Bronchial epithelial cell (primary cell): ENCODE results near the gene PIMREG. TPM values are rescaled to one million over a fixed set of nuclear protein-coding genes. Genes with fewer than 3 reads are reported as not detected.
A peak's percentile ranks its signal among the peaks of the same experiment; 100 is the strongest.

Source experiments
- DNase-seq: peaks from one replicate; pipeline ENCODE4 v3.0.0-alpha.2; 2010; ENCODE audit warnings: low read depth
- FAIRE-seq: peaks from 2 replicates; lab custom pipeline; 2011; peaks lifted over from hg19 to GRCh38; lab: Jason Lieb, UNC
- H3K27me3 ChIP-seq: 2 replicates; pipeline ENCODE4 v1.5.1; 2011; ENCODE audit warnings: low read length; ENCODE audit not compliant: control insufficient read depth, insufficient read depth
- H3K36me3 ChIP-seq: 2 replicates; pipeline ENCODE4 v1.5.1; 2011; ENCODE audit warnings: low read length; ENCODE audit not compliant: control insufficient read depth, insufficient read depth
- H3K4me3 ChIP-seq: 2 replicates; pipeline ENCODE4 v1.5.1; 2011; ENCODE audit warnings: mild to moderate bottlenecking, low read depth, low read length, control low read depth
- CTCF ChIP-seq: IDR thresholded peaks from 2 replicates; pipeline ENCODE4 v1.5.1; 2011; ENCODE audit warnings: mild to moderate bottlenecking, moderate library complexity, low read length, control low read depth, inconsistent platforms; ENCODE audit not compliant: insufficient read depth, severe bottlenecking
- total RNA-seq: library from RNA; depleted of rRNA; stranded (reverse); fragments of >200 nt; gene quantifications from 2 replicates; pipeline ENCODE4 v1.2.1, GENCODE V29; 2014

The PIMREG gene
- total RNA-seq, 1 donor from 2014 or later, result 0.26 TPM

GRCh38 chr17:6430769-6431168 lies 13.5 kb upstream of the PIMREG start:
- Histone ChIP-seq H3K27me3 (no peaks in the 10 kb centered on the region), H3K4me3 (no peak overlapping the region), H3K36me3 (no peaks in the 10 kb centered on the region)
- no peak for FAIRE-seq
- TF ChIP-seq CTCF, result peak; percentile 27
- DNase-seq, result no peak

- no peak for FAIRE-seq
- no peak for TF ChIP-seq CTCF
- H3K27me3 ChIP-seq, result peaks cover 3% of the 10 kb centered on the region
- no peak within 1 kb of the TSS for H3K4me3 ChIP-seq
- no peak for DNase-seq
- no peaks in the 10 kb centered on the region for H3K36me3 ChIP-seq
Observed at GRCh38 chr17:6435051-6435450, 9.2 kb upstream of the PIMREG start, which contains the start of gene AIPL1. AIPL1 (minus strand) TSS chr17:6435121; CDS start chr17:6435104, 17 bp downstream.

- DNase-seq (peak; percentile 52), FAIRE-seq (no peak)
- TF ChIP-seq CTCF, result peak; percentile 87
- Histone ChIP-seq H3K27me3 (peaks cover 3% of the 10 kb centered on the region), H3K4me3 (no peak overlapping the region), H3K36me3 (no peaks in the 10 kb centered on the region)
Observed at GRCh38 chr17:6435968-6436367, 8.3 kb upstream of the PIMREG start.

- no peak overlapping the region for H3K4me3 ChIP-seq
- no peaks in the 10 kb centered on the region for H3K36me3 ChIP-seq
- no peak for DNase-seq
- peaks cover 3% of the 10 kb centered on the region for H3K27me3 ChIP-seq
- TF ChIP-seq CTCF, result no peak
- no peak for FAIRE-seq
Observed at GRCh38 chr17:6437466-6437865, 6.8 kb upstream of the PIMREG start.

GRCh38 chr17:6437956-6438355 lies 6.3 kb upstream of the PIMREG start:
- FAIRE-seq (no peak), DNase-seq (no peak)
- no peak for TF ChIP-seq CTCF

GRCh38 chr17:6439951-6440350 lies 4.3 kb upstream of the PIMREG start:
- no peaks in the 10 kb centered on the region for H3K36me3 ChIP-seq
- H3K27me3 ChIP-seq, result peaks cover 3% of the 10 kb centered on the region
- FAIRE-seq (no peak), DNase-seq (no peak)
- TF ChIP-seq CTCF, result no peak
- no peak overlapping the region for H3K4me3 ChIP-seq

More at GRCh38 chr17:6437956-6438355, 6.3 kb upstream of the PIMREG start:
- Histone ChIP-seq H3K27me3 (peaks cover 3% of the 10 kb centered on the region), H3K36me3 (no peaks in the 10 kb centered on the region), H3K4me3 (no peak overlapping the region)
